ENCODE data around the gene PDE4D. TPM values are rescaled to one million over a fixed set of nuclear protein-coding genes. Genes with fewer than 3 reads are reported as not detected.
A peak's percentile ranks its signal among the peaks of the same experiment; 100 is the strongest.

PDE4D gene
- total RNA-seq, 1 donor from 2014 or later = 39.2 TPM

DNA sequence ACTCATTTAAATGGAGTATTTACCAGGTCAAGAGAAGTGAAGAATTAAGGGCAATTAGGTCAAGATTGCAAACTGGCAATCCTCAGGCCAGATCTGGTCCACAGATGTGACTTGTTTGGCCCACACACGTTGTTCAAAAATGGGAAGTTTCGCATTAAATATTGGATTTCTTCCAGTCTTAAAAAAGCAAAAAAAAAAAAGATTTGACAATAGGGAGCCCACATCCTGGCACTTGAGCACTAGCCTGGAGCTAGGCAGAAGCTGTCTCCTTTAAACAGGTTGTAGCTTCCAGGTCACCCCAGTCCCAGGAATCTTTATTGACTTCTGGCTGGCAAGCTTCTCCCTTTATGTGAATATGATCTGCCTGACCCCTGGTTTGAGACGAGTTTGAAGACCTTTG lies 790.2 kb downstream of the PDE4D start:
- Histone ChIP-seq H3K4me3 (ENCODE audit: low read depth, low read length) (no peak overlapping the region), H3K27me3 (ENCODE audit: control insufficient read depth, insufficient read depth, low read length) (no peaks in the 10 kb centered on the region), H3K36me3 (ENCODE audit: control insufficient read depth, insufficient read depth, low read length) (no peaks in the 10 kb centered on the region)
- TF ChIP-seq, protein P1, sequence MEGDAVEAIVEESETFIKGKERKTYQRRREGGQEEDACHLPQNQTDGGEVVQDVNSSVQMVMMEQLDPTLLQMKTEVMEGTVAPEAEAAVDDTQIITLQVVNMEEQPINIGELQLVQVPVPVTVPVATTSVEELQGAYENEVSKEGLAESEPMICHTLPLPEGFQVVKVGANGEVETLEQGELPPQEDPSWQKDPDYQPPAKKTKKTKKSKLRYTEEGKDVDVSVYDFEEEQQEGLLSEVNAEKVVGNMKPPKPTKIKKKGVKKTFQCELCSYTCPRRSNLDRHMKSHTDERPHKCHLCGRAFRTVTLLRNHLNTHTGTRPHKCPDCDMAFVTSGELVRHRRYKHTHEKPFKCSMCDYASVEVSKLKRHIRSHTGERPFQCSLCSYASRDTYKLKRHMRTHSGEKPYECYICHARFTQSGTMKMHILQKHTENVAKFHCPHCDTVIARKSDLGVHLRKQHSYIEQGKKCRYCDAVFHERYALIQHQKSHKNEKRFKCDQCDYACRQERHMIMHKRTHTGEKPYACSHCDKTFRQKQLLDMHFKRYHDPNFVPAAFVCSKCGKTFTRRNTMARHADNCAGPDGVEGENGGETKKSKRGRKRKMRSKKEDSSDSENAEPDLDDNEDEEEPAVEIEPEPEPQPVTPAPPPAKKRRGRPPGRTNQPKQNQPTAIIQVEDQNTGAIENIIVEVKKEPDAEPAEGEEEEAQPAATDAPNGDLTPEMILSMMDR (IDR thresholded peaks at IDR 0.05; ENCODE audit: insufficient read depth, low read length, poor library complexity, severe bottlenecking) = no peak
- DNase-seq (ENCODE audit: low read depth) = no peak

DNA sequence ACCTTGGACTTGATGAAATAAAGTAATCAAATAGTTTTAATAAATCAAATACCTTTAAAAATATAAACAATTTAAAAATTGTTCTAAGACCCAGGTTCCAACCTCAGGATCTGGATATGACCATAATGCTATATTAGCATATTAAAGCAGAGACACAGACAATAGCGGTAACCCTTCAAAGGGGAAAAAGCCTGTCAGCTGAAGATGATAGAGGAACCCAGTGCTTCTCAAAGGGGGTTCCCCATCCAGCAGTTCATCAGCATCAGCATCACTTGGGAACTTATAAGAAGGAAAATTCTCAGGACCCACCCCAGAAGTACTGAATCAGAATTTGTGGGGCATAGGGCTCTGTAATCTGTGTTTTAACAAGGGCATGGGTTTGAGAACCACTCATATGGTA lies 791.1 kb downstream of the PDE4D start:
- Histone ChIP-seq H3K36me3 (ENCODE audit: control insufficient read depth, insufficient read depth, low read length) (no peaks in the 10 kb centered on the region), H3K27me3 (ENCODE audit: control insufficient read depth, insufficient read depth, low read length) (no peaks in the 10 kb centered on the region), H3K4me3 (ENCODE audit: low read depth, low read length) (no peak overlapping the region)
- TF ChIP-seq, protein P1 (IDR thresholded peaks at IDR 0.05; ENCODE audit: insufficient read depth, low read length, poor library complexity, severe bottlenecking) = no peak
- DNase-seq (ENCODE audit: low read depth) = no peak

DNA sequence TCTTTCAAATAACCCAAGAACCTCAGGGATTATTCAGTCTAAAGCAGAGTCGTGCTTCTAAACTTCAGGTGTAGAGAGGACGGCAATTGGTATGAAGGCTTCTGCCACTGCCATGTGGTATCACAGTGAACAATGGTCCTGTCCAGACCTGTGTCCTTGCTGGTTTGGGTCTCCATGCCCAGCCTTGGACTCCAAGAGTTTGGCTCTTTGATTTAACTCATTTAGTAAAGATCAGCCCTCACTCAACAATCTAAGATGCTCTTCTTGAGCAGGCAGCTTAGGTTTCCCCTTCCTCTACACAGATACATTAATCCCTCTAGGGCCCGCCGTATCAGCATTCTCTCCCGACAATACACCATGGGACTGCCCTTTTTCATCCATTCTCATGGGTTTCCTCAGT lies 792.7 kb downstream of the PDE4D start:
- TF ChIP-seq, protein P1 (IDR thresholded peaks at IDR 0.05; ENCODE audit: insufficient read depth, low read length, poor library complexity, severe bottlenecking) = no peak
- DNase-seq (ENCODE audit: low read depth) = no peak

DNA sequence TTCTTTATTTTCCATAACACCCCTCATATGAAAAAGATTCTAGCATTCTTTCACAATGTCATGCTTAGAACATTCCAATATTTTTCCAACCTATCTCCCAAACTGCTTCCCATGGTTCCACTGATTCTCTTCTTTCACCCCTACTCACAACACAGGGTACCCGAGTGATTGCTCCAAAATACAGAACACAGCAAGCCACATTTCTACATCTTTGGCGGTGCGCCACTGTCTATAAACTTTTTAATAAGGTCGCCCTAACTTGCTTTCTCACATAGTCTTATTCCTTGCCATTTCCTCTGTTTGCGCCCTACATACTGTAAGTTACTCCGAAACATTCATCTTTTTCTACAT lies 793.6 kb downstream of the PDE4D start:
- H3K27me3 ChIP-seq (ENCODE audit: control insufficient read depth, insufficient read depth, low read length) = no peaks in the 10 kb centered on the region
- TF ChIP-seq, protein P1 (IDR thresholded peaks at IDR 0.05; ENCODE audit: insufficient read depth, low read length, poor library complexity, severe bottlenecking) = no peak
- no peaks in the 10 kb centered on the region for H3K36me3 ChIP-seq (ENCODE audit: control insufficient read depth, insufficient read depth, low read length)
- no peak overlapping the region for H3K4me3 ChIP-seq (ENCODE audit: low read depth, low read length)
- no peak for DNase-seq (ENCODE audit: low read depth)

More for the DNA sequence above, 792.7 kb downstream of the PDE4D start:
- Histone ChIP-seq H3K36me3 (ENCODE audit: control insufficient read depth, insufficient read depth, low read length) (no peaks in the 10 kb centered on the region), H3K27me3 (ENCODE audit: control insufficient read depth, insufficient read depth, low read length) (no peaks in the 10 kb centered on the region), H3K4me3 (ENCODE audit: low read depth, low read length) (no peak overlapping the region)

DNA sequence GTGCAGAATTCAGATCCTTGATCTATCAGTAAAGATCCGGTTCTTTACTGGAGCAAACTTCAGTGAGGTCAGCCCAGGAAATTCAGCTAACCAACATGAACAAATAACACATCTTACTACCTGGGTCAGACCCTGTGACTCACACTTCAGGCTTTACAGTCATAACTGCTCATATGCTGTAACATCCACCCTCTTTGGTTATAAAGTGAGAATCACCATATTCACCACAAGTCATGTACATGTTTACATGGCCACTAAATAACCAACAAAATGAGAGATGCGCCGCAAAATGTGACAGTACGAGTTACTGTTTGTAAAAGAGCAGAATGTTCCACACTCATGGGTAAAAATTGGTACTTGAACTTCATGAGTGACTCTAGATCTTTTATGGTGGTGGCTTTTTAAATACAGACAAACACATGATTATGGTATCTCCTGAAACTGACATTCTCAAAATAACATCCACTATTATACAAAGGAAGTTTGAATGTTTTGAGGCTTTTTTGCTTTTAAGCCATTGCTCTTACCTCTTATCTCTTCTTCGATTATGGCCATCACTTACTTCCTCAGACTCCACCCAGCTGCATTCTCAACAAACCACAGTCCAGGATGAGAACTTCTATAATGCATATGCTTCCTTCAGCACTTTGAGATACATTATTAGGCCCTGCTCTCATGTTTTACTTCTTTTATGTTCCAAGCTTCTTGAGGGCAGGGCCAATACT lies 794.1 kb downstream of the PDE4D start:
- TF ChIP-seq, protein P1 (IDR thresholded peaks at IDR 0.05; ENCODE audit: insufficient read depth, low read length, poor library complexity, severe bottlenecking) = no peak
- Histone ChIP-seq H3K27me3 (ENCODE audit: control insufficient read depth, insufficient read depth, low read length) (no peaks in the 10 kb centered on the region), H3K4me3 (ENCODE audit: low read depth, low read length) (no peak overlapping the region), H3K36me3 (ENCODE audit: control insufficient read depth, insufficient read depth, low read length) (no peaks in the 10 kb centered on the region)
- peak; percentile 69 for DNase-seq (ENCODE audit: low read depth)

DNA sequence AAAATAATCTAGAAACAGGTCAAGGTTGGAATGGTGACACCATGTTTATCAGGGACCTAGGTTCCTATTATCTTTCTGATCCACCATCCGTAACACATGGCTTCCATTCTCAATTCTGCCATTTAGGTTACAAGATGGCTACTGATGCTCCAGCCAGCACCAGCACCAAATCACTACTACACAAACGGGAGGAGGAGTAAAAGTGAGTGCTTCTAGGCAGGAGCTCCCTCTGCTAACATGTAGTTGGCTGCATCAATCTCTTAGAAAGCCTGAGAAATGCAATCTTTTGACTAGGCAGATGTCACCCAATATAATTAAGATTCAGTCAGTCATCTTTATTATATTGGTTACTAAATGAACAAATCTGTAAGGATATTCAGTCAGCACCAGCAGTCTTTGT lies 794.8 kb downstream of the PDE4D start:
- H3K27me3 ChIP-seq (ENCODE audit: control insufficient read depth, insufficient read depth, low read length) = no peaks in the 10 kb centered on the region
- H3K4me3 ChIP-seq (ENCODE audit: low read depth, low read length) = no peak overlapping the region
- no peaks in the 10 kb centered on the region for H3K36me3 ChIP-seq (ENCODE audit: control insufficient read depth, insufficient read depth, low read length)
- TF ChIP-seq, protein P1 (IDR thresholded peaks at IDR 0.05; ENCODE audit: insufficient read depth, low read length, poor library complexity, severe bottlenecking) = no peak
- no peak for DNase-seq (ENCODE audit: low read depth)

Data from kidney epithelial cell (primary cell).